GM19193 (cell line): ENCODE results near the gene ORC5.

ENCODE experiments used
- POLR2A ChIP-seq: IDR thresholded peaks from 4 replicates; pipeline ENCODE4 v1.6.1; 2011; ENCODE audit not compliant: insufficient read depth, insufficient read length; ENCODE audit errors: extremely low read depth

ORC5 gene

GRCh38 chr7:104208421-104208780 is 588 bp upstream of the ORC5 start:
- no peak for TF ChIP-seq POLR2A

DNA sequence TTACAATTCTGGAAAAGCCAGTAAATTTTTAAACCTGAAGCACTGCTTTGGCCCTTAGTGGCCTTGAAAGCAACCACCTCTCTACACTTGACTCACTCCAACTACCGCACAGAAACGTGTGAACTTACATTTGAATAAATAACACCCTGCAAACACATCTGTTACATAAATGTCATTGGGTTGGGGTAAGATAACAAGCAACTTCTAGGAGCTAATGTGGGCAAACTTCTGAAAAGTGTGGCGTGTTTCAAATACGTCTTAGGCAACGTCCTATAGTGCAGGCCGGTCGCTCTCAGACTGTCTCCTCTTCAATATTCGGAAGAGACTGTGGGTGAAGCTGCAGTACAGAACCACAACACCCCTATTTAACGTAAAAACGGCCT is 474 bp downstream of the ORC5 start:
- no peak for TF ChIP-seq POLR2A

- TF ChIP-seq POLR2A = no peak
These were observed 972 bp downstream of the ORC5 start for GRCh38 chr7:104206841-104207240.

DNA sequence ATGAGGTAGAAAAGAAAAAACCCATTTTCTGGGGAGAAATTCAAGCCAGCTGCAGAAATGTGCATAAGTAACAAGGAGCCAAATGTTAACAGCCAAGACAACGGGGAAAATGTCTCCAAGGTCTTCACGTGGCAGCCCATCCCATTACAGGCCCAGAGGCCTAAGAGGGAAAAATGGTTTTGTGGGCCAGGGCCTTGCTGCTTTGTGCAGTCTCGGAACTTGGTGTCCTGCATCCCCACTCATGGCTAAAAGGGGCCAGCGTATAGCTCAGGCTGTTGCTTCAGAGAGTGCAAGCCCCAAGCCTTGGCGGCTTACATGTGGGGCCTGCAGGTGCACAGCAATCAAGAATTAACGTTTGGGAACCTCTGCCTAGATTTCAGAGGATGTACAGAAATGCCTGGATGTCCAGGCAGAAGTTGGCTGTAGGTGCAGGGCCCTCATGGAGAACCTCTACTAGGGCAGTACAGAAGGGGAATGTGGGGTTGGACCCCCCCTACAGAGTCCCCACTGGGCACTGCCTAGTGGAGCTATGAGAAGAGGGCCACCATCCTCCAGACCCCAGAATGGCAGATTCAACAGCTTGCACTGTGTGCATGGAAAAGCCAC is 9.0 kb downstream of the ORC5 start:
- no peak for TF ChIP-seq POLR2A

DNA sequence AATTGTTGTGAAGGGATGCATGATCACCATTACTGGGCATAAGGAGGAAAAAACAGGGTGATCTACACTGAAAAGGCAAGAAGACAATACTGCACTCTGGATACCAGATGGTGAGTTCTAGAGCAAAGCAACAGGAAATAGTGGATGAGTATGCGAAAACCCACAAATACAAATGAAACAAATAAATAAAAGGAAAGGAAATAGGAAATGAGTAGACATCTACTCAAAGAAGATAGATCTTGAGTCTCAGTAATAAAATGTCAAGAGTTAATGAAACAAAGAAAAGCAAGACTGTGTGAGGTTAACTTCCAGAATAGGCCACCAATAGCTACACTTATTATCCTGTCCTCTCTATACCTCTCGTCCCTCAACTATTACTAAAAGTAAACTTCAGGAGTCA is 11.7 kb downstream of the ORC5 start:
- TF ChIP-seq POLR2A = no peak

DNA sequence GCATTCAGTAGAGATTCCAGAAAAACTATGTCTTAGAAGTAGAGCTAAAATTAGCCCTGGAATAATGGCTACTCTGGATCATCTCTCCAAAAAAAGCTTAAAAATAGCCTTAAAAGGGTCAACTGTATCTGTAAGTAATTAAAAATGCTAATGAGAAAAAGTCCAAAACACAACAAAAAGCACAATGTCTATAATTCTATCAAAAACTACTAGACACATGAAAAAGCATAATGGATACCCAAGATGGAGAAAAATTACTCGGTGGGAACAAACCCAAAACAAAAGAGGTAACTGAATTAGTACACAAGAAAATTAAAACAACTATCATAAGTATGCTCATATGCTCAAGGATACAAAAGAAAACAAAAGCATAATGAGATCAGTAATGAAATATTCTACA is 15.4 kb downstream of the ORC5 start:
- no peak for TF ChIP-seq POLR2A

DNA sequence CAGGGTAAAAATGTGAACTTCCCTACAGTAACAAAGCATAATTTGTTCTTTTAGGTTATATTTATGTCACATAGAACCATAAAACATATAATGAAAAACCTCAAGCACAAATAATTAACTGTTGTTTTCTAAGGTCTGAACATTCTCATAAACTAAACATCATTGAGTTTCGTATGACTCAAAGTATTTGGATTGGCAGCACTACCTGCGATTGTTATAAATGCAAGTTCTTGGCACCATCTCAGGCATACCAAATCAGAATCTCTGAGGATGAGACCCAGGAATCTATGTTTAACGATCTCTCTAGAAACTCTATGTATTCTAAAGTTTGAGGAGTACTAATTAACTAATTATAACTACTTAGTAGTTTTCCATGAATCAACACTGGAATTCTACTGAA is 22.5 kb downstream of the ORC5 start:
- TF ChIP-seq POLR2A = no peak

GRCh38 chr7:104179178-104179577 is 28.6 kb downstream of the ORC5 start:
- no peak for TF ChIP-seq POLR2A

DNA sequence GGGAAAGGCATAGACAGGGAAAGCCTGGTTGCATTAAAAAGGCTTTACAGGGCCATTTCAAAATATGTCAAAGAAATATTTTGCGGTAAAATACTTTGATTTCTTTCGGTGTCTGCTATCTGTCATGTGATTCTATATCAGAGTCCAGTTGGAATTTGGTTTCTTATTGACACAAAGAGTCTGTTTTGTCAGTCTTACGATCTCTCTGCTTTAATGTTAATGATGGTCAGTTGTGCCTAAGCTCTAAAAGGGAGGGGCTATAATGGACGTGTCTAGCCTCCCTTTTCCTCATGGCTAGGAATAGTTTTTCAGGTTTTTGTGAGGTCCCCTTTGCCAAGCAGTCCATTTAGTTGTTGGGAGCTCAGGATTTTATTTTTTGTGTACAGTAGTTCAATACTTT is 31.5 kb downstream of the ORC5 start:
- TF ChIP-seq POLR2A = no peak

- no peak for TF ChIP-seq POLR2A
These were observed 32.3 kb downstream of the ORC5 start for GRCh38 chr7:104175361-104175984.

DNA sequence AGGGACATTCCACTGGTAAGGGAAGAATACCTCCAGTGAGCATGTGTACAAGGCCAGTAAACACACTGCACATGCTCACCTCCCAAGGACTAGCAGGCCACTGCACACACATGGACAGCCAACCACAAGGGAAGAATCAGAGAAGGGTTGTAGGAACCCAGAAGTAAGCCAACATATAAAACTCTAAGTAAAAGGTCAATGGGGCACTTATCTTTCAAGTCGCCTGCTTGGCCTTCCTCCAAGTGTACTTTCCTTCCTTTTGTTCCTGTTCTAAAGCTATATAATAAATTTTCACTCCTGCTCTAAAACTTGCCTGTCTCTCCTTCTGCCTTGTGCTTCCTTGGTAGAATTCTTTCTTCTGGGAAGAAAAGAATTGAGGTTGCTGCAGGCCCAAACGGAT is 33.0 kb downstream of the ORC5 start:
- TF ChIP-seq POLR2A = no peak

GRCh38 chr7:104162081-104162480 is 45.7 kb downstream of the ORC5 start:
- no peak for TF ChIP-seq POLR2A

DNA sequence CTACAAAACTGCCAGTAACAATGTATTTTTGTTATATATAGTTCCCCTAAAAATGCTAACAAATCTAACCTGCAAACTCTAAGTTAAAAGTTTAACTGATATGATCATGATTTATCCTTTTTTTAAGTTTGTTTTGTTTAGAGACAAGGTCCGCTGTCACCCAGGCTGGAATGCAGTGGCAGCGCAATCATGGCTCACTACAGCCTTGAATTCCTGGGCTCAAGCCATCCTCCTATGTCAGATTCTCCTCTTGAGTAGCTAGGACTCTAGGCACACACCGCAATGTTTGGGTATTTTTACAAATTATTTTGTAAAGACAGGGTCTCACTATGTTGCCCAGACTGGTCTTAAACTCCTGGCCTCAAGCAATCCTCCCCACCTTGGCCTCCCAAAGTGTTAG is 46.6 kb downstream of the ORC5 start:
- TF ChIP-seq POLR2A = no peak

- no peak for TF ChIP-seq POLR2A
These were observed 47.4 kb downstream of the ORC5 start for GRCh38 chr7:104160375-104160774.

DNA sequence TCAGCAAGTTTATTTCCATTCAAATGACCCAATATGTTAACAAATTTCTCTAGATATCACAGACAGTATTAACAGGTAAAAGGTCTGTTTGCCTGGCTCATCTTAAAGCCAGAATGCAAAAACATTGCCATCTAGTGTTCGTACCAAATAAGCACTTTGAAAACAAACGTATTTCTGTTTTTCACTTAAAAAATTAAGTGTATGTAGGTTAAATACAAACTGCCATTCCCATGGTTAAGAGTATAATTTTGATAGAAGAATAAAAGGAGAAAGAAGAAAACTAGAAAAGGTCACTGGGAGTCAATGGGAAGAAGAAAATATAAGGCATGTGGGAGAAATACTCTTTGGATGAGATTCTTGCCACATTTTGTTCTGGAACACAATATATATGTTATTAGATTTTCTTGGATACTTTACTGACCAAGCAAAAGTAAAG is 51.0 kb downstream of the ORC5 start:
- TF ChIP-seq POLR2A = no peak

- TF ChIP-seq POLR2A = no peak
These were observed 54.5 kb downstream of the ORC5 start for GRCh38 chr7:104153287-104153686.

DNA sequence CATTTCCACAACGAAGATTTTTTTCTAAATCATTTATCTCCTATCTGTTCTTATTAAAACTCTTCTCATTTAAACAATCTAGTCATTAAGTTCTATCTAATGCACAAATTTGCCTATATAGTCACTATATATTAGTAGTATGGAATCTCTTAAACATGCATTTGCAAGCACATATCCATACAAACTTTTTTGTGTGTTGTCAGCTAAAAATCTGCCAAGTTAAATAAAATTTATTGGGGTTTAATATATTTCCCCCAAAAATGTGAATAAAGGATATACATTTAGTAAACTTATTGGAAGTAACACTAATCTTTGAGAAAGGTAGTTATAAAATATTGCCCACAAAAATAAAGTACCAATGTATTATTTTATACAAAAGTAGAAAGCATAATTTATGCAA is 55.3 kb downstream of the ORC5 start:
- no peak for TF ChIP-seq POLR2A

GRCh38 chr7:104150470-104150869 is 57.3 kb downstream of the ORC5 start:
- TF ChIP-seq POLR2A = no peak

- no peak for TF ChIP-seq POLR2A
These were observed 58.0 kb downstream of the ORC5 start for GRCh38 chr7:104149822-104150221.
